ENCODE measurements around the gene PRSS23. TPM values are rescaled to one million over a fixed set of nuclear protein-coding genes. Genes with fewer than 3 reads are reported as not detected.

Gene PRSS23
- total RNA-seq, 1 donor from 2014 or later, result 37.8 TPM

DNA sequence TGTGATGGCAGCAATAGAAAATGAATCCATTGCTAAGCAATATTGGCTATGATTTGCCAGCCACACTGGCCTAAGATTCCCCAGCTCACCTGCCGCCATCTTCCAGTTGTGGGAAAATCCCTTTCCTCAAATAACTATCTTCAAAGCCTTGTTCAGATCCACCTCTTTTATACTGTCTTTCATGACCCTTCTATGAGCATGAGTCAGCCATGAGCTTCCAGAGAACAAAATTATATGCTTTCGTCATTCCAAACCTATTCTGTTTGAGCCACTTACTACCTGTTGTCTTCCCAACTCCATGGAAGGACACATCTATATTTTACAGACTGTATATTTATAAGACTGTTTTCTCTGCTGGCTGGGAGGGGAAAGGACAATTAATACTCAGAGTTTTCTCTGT, 25.0 kb upstream of the PRSS23 start:
- no peaks in the 10 kb centered on the region for H3K4me1 Mint-ChIP-seq

DNA sequence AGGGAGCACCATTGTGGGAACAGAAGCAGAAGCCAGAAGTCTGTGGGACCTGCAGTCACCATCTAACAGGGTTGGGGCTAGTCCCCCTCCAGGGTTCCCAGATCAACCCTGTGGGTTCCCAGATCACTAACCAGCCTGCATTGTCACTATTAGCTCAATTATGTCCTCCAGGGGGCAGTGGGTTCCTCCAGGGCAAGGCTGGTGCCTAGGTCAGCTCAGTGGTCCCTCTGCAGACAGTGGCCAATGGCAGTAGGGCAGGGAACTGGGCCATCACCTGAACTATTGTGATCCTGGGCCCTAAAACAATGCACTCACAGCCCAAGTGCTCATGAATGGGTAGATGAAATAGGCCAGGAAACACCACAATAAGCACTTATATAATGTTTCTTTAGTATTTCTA, 18.8 kb upstream of the PRSS23 start:
- Mint-ChIP-seq H3K4me3 (no peak overlapping the region), H3K4me1 (no peaks in the 10 kb centered on the region), H3K9me3 (no peaks in the 10 kb centered on the region), H3K27ac (no peak overlapping the region), H3K27me3 (peaks cover 30% of the 10 kb centered on the region), H3K36me3 (ENCODE audit: low read depth) (no peaks in the 10 kb centered on the region)
- intact Hi-C loops (cut with micrococcal nuclease), result no loop called here
- no peak for DNase-seq

More for the DNA sequence above, 25.0 kb upstream of the PRSS23 start:
- Mint-ChIP-seq H3K27ac (no peak overlapping the region), H3K4me3 (no peak overlapping the region), H3K27me3 (peaks cover 40% of the 10 kb centered on the region), H3K36me3 (ENCODE audit: low read depth) (no peaks in the 10 kb centered on the region), H3K9me3 (no peaks in the 10 kb centered on the region)
- DNase-seq, result no peak
- intact Hi-C loops (cut with micrococcal nuclease), result no loop called here

DNA sequence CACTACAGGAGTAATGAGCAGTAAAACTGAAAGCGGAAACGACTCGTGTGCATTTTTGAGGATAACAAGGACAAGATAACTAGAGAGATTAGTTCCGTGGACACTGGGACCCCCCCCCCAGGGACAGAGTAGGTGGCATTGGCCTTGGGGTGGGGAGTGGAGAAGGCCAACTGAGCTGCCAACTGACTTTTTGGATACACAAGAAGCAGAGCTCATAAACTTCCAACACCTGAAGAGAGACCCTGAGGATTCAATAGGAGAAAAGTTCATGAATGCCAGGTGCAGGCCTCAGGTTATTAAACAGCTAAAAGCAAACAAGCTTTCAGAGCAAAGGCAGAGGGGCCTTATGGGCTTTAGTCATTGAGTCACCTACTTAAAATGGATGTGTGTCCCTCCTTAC, 17.6 kb upstream of the PRSS23 start:
- no peak for DNase-seq
- H3K36me3 Mint-ChIP-seq (ENCODE audit: low read depth), result no peaks in the 10 kb centered on the region
- H3K4me3 Mint-ChIP-seq, result no peak overlapping the region
- no peaks in the 10 kb centered on the region for H3K9me3 Mint-ChIP-seq
- peaks cover 34% of the 10 kb centered on the region for H3K27me3 Mint-ChIP-seq
- intact Hi-C loops (cut with micrococcal nuclease), result no loop called here
- H3K27ac Mint-ChIP-seq, result no peak overlapping the region
- H3K4me1 Mint-ChIP-seq, result no peaks in the 10 kb centered on the region

DNA sequence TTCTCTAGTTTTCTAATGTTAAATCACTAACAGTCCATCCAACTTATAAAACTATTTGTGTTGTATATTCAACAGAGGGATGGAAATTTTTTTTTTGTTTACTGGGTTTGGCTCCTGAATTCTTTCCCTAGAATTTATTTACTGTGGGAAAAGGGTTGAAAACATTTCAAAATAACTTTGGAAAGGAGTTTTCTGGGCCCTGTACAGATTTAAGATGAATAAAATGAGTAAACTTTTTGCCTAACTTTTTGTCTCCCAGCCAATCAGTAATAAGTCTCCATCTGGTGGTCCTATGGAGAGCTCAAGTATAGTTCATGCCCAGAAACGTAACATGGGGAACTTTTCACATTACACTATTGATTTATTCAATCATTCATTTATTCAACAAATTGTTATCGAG, 16.7 kb upstream of the PRSS23 start:
- Mint-ChIP-seq H3K36me3 (ENCODE audit: low read depth) (no peaks in the 10 kb centered on the region), H3K4me1 (no peaks in the 10 kb centered on the region), H3K27ac (no peak overlapping the region), H3K27me3 (peaks cover 33% of the 10 kb centered on the region), H3K9me3 (no peaks in the 10 kb centered on the region), H3K4me3 (no peak overlapping the region)
- no peak for DNase-seq
- intact Hi-C loops (cut with micrococcal nuclease), result no loop called here

DNA sequence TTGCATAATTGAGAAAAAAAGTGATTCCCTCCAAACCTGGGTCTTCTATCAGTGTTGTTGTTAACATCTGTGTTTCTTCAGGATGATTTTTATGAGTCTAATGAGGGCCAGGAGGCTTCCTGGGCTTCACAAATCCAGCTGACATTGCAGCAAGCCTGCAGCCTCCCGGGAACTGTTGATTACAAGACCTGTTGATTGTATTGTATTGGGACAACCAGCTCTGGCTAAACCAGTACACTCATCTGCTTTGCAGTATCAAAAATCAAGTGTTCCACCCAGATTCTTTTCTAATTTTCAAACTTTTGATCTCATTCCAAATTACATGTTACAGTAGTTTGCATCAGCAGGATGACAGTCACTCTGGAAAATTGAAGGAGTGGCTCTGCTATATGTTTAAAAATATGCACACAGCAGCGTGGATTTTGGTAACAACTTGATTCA, 16.1 kb upstream of the PRSS23 start:
- intact Hi-C loops (cut with micrococcal nuclease), result no loop called here
- Mint-ChIP-seq H3K9me3 (no peaks in the 10 kb centered on the region), H3K36me3 (ENCODE audit: low read depth) (no peaks in the 10 kb centered on the region), H3K27me3 (peaks cover 32% of the 10 kb centered on the region), H3K4me1 (no peaks in the 10 kb centered on the region), H3K4me3 (no peak overlapping the region), H3K27ac (no peak overlapping the region)
- no peak for DNase-seq

DNA sequence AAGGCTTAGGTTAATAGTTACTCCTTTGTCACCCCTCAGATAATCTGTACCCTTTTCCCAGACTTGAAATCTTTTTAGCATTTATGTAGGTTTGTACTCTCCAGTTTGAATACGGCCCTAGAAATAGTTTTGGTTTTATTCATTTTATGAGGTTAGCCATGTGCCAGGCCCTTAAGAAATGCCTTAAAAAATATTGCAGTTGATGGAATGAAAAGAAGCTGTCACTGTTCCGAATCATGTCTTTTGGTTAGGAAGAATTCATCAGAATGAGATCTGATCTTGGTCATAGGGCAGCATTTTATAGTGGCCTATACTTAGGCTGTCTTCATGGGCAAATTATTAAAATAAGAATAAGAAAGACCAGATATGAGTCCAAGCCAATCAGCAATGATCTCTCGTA, 14.8 kb upstream of the PRSS23 start:
- H3K36me3 Mint-ChIP-seq (ENCODE audit: low read depth), result no peaks in the 10 kb centered on the region
- no peak overlapping the region for H3K27ac Mint-ChIP-seq
- H3K9me3 Mint-ChIP-seq, result no peaks in the 10 kb centered on the region
- intact Hi-C loops (cut with micrococcal nuclease), result no loop called here
- H3K4me1 Mint-ChIP-seq, result no peaks in the 10 kb centered on the region
- no peak overlapping the region for H3K4me3 Mint-ChIP-seq
- H3K27me3 Mint-ChIP-seq, result peaks cover 27% of the 10 kb centered on the region
- no peak for DNase-seq

DNA sequence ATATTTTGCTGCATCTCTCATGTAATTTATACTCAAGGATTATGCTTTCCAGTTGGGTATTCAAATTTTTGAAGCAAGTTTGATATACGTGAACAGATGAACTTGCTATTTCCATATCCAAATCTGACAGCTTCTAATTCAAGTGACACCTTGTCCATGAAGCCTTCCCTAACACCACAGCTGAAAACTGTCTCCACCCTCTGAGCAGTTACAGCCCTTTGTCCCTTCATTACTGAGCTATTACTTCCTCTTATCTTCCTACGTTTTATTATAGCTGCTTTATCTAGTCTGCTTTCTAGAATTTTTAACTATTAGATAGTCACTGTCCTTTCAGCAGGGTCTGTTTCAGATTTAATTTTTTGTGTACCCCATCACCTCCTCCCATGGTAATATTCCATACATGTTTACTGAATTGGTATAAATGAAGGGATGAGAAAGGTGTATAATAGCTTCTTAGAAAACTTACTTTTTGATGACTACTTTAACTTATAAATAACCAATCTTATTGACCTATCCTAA, 13.3 kb upstream of the PRSS23 start:
- H3K27ac Mint-ChIP-seq, result no peak overlapping the region
- intact Hi-C loops (cut with micrococcal nuclease), result no loop called here

DNA sequence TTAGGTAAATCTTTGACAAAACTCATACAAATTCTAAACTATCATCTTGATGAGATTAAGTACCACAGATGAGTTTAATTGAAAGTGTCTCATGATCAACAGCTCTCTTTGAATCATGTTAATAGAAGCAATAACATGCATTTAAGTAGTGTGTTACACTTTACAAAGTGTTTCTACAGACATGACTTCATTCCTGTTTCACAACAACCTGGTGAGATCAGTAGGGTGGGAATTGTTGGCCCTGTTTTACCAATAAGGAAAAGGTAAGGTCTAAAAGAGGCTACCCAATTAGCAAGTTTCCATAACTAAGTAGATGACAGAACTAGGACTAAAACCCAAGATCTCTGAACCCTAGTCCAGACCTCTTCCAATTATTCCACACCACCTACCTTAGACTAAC, 12.7 kb upstream of the PRSS23 start:
- H3K9me3 Mint-ChIP-seq, result no peaks in the 10 kb centered on the region
- H3K4me1 Mint-ChIP-seq, result no peaks in the 10 kb centered on the region
- peaks cover 34% of the 10 kb centered on the region for H3K27me3 Mint-ChIP-seq
- no peak for DNase-seq
- intact Hi-C loops (cut with micrococcal nuclease), result no loop called here
- H3K36me3 Mint-ChIP-seq (ENCODE audit: low read depth), result no peaks in the 10 kb centered on the region
- H3K27ac Mint-ChIP-seq, result no peak overlapping the region
- no peak overlapping the region for H3K4me3 Mint-ChIP-seq

More for the DNA sequence above, 13.3 kb upstream of the PRSS23 start:
- Mint-ChIP-seq H3K27me3 (peaks cover 30% of the 10 kb centered on the region), H3K9me3 (no peaks in the 10 kb centered on the region), H3K4me1 (no peaks in the 10 kb centered on the region), H3K4me3 (no peak overlapping the region), H3K36me3 (ENCODE audit: low read depth) (no peaks in the 10 kb centered on the region)
- no peak for DNase-seq

DNA sequence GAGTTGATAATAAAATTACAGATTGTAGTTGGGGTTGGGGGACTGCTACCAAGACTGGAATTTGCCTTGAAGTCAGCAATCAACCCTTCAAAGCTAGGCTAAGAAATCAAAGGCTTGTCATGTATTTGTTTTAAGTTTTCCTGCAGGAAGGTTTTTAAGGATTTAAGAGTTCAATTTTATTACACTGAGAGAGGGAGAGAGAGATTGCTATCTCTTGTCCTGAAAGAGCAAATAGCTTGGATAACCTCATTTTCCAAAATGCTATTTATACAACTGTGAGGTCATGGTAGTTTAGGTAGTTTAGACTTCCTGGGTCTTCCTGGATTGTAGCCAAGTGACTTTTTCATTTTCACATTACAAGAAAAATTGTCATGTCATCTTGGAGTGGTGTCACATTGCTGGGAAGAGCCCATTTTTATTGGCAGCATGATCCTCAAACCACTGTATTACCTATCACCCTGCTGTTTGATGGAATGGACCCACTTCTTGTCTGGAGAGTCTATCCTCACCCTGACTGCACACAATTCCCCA, 10.1 kb upstream of the PRSS23 start:
- Mint-ChIP-seq H3K36me3 (ENCODE audit: low read depth) (no peaks in the 10 kb centered on the region), H3K4me3 (no peak overlapping the region), H3K27me3 (peaks cover 37% of the 10 kb centered on the region), H3K4me1 (no peaks in the 10 kb centered on the region), H3K27ac (no peak overlapping the region), H3K9me3 (no peaks in the 10 kb centered on the region)
- no peak for DNase-seq
- intact Hi-C loops (cut with micrococcal nuclease), result no loop called here

DNA sequence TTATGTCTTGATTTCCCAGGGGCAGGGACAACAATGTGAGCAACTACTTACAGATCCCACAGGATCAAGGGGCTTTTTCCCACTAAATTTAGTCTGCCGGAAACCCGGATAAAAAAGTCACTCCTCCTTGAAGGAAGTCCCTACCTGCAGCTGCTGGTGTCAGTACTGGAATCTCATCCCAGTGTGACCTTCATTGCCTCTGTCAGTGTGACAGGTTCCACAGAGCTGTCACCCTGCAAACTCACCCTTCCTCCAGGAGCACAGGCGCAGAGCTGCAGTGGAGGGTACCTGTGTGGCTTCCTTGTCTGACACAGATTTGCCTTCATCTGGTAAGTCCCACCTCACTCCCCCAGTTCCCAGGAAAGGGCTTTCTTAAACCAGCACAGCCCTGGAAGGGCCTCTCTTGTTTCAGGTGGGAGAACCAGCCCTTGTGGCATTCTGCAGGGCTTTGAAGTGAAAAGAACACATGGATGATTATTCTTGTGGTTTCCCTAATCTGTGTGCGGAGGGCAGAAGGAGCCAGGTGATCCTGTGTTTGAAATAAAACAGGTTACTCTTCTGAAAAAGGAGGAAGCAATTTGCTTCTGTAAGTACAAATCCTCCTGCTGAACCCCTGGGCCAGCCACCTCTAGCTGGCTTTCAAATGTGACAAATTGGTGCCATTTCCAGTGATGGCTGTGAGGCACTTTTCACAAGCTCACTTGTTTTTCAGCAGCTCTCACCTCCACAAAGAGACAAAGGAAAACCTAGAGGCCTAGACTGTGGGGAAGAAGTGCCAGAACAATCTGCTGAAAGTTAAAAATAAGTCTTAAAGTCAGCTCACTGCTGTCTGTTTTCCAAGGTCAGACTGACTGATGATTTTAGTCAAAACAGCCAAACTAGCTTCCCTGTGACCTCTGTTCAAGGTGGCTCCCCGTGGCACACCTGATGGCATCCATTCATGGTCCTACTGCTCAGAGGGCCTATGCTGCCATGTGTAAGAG, 9.2 kb upstream of the PRSS23 start:
- H3K27ac Mint-ChIP-seq, result no peak overlapping the region
- H3K4me3 Mint-ChIP-seq, result no peak overlapping the region
- intact Hi-C loops (cut with micrococcal nuclease), result no loop called here
- H3K36me3 Mint-ChIP-seq (ENCODE audit: low read depth), result no peaks in the 10 kb centered on the region
- no peaks in the 10 kb centered on the region for H3K9me3 Mint-ChIP-seq
- H3K4me1 Mint-ChIP-seq, result no peaks in the 10 kb centered on the region
- H3K27me3 Mint-ChIP-seq, result peaks cover 40% of the 10 kb centered on the region
- DNase-seq, result no peak

DNA sequence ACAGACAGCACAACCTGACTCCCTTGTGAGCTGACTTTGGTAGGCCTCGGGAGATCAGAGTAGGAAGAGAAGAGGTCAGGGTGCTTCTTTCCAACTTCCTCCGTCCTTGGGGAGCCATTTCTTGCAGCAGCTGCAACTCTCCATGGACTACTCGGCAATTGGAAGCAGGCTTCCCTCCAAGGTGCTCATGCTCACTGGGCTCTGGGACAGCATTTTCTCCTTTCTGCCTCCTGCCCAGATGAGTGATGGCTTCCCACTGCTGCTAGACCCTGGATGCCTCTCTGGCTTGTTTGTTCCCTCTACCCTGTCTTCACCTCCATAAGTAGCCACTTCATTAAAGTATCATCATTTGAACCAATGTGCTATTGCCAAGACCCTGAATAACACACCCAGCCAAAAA, 8.2 kb upstream of the PRSS23 start:
- Mint-ChIP-seq H3K27me3 (peaks cover 39% of the 10 kb centered on the region), H3K4me1 (no peaks in the 10 kb centered on the region), H3K9me3 (no peaks in the 10 kb centered on the region), H3K4me3 (no peak overlapping the region), H3K27ac (no peak overlapping the region), H3K36me3 (ENCODE audit: low read depth) (no peaks in the 10 kb centered on the region)
- DNase-seq, result no peak
- intact Hi-C loops (cut with micrococcal nuclease), result no loop called here

DNA sequence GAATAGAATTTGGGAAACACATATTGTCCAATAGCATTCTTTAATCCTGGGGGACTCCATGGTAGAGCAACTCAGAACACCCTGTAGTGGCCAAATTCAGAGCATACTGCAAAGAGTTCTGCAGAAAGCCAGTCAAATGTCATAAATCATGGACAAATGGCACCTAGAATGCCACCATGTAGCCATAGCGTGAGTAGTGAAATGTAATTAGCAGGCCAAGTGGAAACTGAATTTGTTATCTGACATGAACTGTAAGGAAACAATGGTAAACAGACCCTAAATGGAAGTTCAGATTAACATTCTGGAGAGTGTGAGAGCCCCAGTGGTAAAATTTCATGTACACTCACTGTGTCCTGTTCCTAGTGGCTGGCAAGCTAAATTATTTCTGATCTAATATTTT, 7.0 kb upstream of the PRSS23 start:
- Mint-ChIP-seq H3K4me3 (no peak overlapping the region), H3K4me1 (no peaks in the 10 kb centered on the region), H3K27me3 (peaks cover 33% of the 10 kb centered on the region), H3K27ac (no peak overlapping the region), H3K36me3 (ENCODE audit: low read depth) (no peaks in the 10 kb centered on the region), H3K9me3 (no peaks in the 10 kb centered on the region)
- intact Hi-C loops (cut with micrococcal nuclease), result no loop called here
- DNase-seq, result no peak

DNA sequence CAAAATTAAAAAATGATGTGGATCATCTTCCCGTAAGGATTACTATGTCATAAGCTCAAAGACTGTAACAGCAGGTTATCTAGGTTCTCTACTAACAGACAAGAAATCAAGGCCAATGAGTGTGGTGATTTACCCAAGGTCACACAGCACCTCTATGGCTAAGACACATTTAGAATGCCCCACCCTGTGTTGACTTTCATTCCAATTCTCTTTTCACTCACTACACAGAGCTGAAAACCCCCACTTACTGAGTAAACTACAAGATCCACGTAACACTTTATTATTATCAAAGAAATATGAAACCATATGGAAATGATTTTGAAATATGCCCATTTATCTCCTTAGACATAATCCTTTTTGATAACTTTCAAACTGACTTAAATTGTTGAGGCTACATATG, 4.8 kb upstream of the PRSS23 start:
- Mint-ChIP-seq H3K36me3 (ENCODE audit: low read depth) (no peaks in the 10 kb centered on the region), H3K4me1 (peaks cover 3% of the 10 kb centered on the region), H3K27ac (no peak overlapping the region), H3K27me3 (peaks cover 37% of the 10 kb centered on the region), H3K9me3 (no peaks in the 10 kb centered on the region), H3K4me3 (no peak overlapping the region)
- DNase-seq, result no peak
- intact Hi-C loops (cut with micrococcal nuclease), result no loop called here

DNA sequence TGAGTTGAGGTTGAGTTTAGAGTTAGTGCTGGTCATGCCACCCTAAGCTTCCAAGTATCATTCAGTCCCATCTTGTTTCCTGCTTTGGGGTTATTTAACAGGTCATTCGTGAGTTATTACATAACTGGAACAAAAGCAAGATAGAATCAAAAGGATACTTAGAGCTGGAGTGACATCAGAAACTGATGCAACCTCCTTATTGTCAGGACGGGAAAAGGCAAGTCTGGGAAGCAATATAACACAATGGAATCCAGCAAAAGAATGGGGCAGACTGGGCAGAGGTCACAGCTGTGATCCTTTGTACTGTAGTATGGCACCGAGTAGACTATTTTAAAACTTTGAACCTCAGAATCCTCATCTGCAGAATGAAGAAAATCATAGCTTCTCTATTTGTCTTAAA, 4.4 kb upstream of the PRSS23 start:
- Mint-ChIP-seq H3K27ac (no peak overlapping the region), H3K4me3 (no peak overlapping the region), H3K4me1 (peaks cover 3% of the 10 kb centered on the region), H3K36me3 (ENCODE audit: low read depth) (no peaks in the 10 kb centered on the region), H3K27me3 (peaks cover 41% of the 10 kb centered on the region), H3K9me3 (no peaks in the 10 kb centered on the region)
- intact Hi-C loops (cut with micrococcal nuclease), result no loop called here
- no peak for DNase-seq
